Dermis microvascular lymphatic vessel endothelial cell (primary cell): ENCODE measurements around the gene PGP. TPM values are rescaled to one million over a fixed set of nuclear protein-coding genes. Genes with fewer than 3 reads are reported as not detected.

Experiments used
- DNase-seq, 2 donors: peaks; one replicate each; pipeline versions ENCODE4 v3.0.0 to v3.0.0-alpha.2; 2010; ENCODE audit warnings: low read depth in 2 of 2
- total RNA-seq: library from RNA; depleted of rRNA; stranded (reverse); fragments of >200 nt; gene quantifications from 2 replicates; pipeline ENCODE4 v1.2.1, GENCODE V29; 2014

The PGP gene
- total RNA-seq, 1 donor from 2014 or later = 11.8 TPM

- no peak for DNase-seq
Observed at GRCh38 chr16:2237493-2238149, 23.0 kb upstream of the PGP start.

DNA sequence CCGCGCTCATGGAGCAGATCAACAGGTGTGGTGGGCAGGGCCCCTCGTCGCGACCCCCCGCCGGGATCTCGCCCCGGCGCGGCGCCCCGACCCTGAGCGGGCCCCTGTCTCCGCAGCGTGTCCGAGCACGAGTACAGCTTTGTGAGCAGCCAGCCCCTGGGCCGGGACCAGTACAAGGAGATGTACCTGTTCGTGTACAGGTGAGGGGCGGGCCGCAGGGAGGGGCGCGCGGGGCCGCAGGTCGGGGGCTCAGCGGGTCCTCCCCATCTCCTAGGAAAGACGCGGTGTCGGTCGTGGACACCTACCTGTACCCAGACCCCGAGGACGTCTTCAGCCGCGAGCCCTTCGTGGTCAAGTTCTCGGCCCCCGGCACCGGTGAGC is 22.5 kb upstream of the PGP start:
- DNase-seq = no peak

DNA sequence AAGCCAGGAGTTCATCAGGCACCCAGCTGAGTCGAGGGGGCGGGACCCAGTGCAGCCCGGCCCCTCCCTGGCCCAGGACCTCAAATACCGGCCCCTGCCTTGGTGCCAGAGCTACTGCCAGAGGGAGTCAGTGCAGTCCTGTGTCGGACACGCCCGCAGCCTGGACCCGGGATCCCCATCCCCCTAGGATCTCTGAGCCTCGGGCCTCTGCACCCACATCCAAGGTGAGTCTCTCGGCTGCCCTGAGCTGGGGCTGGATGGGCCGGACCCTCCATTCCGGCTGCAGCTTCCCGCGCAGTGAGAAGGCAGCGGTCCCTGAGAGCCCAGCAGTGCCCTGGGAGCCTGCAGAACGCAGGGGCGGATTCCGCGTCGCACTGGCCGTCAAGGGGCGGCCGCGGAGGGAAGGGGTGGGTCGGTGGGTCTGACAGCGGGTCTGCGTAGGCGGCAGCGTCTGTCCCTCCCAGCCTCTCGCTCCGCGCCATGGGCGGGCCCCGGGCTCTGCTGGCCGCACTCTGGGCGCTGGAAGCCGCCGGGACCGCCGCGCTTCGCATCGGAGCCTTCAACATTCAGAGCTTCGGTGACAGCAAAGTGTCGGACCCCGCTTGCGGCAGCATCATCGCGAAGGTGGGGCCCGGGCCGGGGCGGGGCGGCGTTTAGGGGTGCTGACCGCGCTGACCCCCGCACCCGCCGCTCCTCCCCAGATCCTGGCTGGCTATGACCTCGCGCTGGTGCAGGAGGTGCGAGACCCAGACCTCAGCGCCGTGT is 21.9 kb upstream of the PGP start, which contains the start of gene DNASE1L2:
Gene DNASE1L2 (plus strand): TSS at position 108 of the 765 bp plus-strand sequence. CDS start 373 bp downstream, at position 481.
- DNase-seq = peak in 1 of 2 donors; percentile 47

DNA sequence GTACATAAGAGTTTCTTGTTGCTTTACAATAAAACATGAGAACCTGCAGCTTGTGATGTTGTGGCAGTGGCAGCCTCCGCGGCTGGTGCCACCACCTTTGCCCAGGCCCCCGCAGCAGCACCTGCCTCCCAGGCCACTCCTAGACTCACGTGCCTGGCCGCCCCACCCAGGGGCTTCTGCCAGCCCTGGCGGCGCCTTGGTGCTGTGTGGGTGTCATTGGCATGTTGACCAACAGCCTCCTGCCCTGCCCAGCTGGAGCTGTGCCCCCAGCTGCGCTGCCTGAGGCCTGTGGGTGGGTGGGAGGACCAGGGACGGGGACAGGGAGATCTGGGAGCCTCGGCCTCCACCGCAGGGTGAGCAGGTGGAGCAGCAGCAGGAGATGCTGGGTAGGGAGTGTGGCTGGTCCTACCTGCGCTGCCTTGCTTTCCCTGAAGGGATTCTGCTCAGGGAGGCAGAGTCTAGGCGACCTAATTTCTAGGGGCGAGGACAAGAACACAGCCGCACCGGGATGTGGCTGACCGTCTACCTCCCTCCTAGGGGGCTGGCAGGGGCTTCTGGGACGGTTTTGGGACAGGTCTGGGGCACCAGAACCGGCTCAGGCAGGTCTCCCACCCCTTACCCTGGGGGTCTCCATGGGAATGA is 21.2 kb upstream of the PGP start:
- DNase-seq = no peak

DNA sequence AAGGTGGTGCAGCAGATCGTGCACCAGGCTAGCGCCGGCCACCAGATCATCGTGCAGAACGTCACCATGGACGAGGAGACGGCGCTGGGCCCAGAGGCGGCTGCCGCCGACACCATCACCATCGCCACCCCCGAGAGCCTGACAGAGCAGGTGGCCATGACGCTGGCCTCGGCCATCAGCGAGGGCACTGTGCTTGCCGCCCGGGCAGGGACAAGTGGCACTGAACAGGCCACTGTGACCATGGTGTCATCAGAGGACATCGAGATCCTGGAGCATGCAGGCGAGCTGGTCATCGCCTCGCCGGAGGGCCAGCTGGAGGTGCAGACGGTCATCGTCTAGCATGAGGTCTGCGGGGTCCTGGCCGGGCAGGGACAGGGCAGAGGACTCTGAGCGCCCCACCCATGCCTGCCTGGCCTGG is 20.6 kb upstream of the PGP start:
- no peak for DNase-seq

DNA sequence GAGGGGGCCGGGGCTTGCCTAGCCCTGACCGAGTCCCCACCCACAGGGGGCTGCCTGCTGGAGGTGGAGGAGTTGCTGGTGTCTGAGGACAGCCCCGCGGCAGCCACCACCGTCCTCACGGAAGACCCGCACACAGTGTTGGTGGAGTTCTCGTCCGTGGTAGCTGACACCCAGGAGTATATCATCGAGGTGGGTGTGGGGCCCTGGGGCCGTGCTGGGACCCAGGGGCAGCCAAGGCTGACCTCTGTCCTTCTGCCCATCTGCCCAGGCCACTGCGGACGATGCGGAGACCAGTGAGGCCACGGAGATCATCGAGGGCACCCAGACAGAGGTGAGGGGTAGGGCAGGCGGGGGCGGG is 20.2 kb upstream of the PGP start:
- DNase-seq = no peak

DNA sequence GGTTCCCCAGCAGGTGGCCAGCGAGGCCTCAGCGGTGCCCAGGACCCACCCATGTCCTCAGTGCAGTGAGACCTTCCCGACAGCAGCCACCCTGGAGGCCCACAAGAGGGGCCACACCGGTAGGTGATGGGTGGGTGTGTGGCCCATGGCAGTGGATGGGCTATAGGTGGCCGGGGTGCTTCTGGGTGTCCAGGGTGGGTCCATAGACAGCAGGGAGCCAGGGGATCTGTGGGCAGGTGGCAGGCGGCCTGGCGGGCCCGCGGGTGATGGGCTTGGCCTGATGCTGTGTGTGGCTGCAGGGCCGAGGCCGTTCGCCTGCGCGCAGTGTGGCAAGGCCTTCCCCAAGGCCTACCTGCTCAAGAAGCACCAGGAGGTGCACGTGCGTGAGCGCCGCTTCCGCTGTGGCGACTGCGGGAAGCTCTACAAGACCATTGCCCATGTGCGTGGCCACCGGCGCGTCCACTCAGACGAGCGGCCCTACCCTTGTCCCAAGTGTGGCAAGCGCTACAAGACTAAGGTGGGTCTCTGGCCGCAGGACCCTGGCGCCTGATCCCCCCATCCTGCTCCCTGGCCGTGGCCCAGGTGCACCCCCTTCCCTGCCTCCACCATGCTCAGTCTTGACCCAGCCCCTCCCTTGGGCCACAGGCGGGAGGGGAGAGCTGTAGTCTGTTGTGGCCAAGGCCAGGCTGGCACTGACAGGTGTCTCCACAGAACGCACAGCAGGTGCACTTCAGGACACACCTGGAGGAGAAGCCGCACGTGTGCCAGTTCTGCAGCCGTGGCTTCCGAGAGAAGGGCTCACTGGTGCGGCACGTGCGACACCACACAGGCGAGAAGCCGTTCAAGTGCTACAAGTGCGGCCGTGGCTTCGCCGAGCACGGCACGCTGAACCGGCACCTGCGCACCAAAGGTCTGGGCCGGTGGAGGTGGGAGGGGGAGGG is 19.5 kb upstream of the PGP start:
- no peak for DNase-seq

DNA sequence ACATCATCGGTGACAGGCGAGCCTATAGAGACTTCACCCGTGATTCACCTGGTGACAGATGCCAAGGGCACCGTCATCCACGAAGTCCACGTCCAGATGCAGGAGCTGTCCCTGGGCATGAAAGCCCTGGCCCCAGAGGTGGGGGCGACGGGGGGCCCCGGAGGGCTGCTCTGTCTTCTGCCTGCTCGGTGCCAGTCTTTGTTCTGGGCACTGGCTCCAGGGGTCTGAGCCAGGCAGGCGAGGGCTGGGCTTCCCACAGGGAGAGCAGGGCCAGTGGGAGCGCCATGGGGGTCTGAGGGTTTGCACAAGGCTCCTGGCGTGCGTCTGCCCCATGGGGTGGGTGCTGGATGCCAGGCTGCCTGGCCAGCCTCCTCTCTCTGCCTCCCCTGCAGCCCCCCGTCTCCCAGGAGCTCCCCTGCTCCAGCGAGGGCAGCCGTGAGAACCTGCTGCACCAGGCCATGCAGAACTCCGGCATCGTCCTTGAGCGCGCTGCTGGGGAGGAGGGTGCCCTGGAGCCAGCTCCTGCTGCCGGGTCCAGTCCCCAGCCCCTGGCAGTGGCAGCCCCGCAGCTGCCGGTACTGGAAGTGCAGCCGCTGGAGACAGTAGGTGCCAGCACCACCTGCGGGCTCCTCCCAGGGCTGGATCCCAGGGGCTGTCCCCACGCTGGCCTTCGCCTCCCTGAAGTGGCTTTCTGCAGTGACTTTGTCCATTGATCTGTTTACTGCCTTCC is 18.6 kb upstream of the PGP start:
- no peak for DNase-seq

- no peak for DNase-seq
Observed at GRCh38 chr16:2232094-2232990, 17.7 kb upstream of the PGP start.

- no peak for DNase-seq
Observed at GRCh38 chr16:2231016-2231931, 16.6 kb upstream of the PGP start.

- DNase-seq = no peak
Observed at GRCh38 chr16:2230376-2230775, 15.7 kb upstream of the PGP start.

GRCh38 chr16:2229632-2230250 is 15.1 kb upstream of the PGP start:
- no peak for DNase-seq

GRCh38 chr16:2229091-2229490 is 14.5 kb upstream of the PGP start:
- no peak for DNase-seq

DNA sequence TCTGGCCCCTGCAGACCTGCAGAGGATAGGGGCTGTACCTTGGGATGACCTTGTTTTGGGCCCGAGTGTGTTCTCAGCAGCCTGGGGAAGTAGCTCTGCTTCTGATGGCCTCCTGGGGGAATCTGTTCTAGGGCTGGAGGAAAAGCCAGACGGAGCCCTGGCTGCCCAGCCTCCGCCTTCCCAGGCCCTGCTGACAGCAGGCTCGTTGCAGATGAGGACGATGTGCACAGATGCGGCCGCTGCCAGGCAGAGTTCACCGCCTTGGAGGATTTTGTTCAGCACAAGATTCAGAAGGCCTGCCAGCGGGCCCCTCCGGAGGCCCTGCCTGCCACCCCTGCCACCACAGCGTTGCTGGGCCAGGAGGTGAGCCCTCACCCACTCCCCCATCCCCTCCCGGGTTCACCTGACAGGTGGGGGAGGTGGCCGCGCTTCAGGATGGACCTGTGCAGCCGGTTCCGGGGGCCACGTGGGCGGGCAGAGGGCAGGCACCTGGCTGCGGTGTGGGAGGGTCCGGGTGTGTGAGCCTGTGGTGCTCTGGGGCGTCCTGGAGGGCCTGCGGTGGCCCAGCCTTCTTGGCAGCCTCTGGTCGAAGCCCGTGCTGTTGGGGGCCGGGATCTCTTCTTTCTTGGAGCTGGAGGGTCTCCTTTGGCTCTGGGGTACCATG is 13.7 kb upstream of the PGP start:
- no peak for DNase-seq

GRCh38 chr16:2226918-2227317 is 12.3 kb upstream of the PGP start:
- no peak for DNase-seq

DNA sequence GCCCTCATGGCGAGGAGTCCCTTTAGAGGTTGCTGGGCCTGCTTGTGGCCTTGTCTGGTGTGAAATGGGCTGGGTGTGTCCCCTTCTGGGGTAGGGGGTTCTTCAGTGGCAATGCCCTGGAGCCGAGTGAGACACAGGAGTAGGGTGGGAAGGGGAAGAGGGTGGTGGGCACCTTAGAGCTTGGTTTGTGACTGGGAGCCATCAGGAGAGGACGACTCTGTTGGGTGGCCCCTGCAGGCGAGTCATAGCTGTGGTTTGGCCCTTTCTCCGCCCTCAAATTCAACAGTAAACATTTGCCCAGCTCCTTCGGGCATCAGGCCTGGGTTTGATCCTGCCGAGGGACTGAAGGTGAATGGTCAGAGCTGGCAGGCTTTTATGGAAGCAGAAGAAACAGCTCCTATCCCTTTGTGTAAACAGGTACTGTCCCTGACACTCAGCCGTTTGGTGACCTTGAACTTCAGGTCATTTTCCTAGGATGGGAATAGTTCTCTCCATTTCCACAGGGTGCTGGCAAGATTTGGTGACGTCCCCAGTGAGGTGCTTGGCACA is 11.7 kb upstream of the PGP start:
- no peak for DNase-seq

- peak; percentile 41 to 81 for DNase-seq
Observed at GRCh38 chr16:2223942-2224486, 9.4 kb upstream of the PGP start.
